Natural killer cell (primary cell): ENCODE measurements around the gene CNTNAP4. TPM values are rescaled to one million over a fixed set of nuclear protein-coding genes. Genes with fewer than 3 reads are reported as not detected.

Source experiments
- ATAC-seq, 3 donors: fragments of 150-1000 bp in 2 of 3; fragments of 200-7000 bp in 1 of 3; cut with Tn5 transposase; 1 replicate in 1 of 3; 2 replicates in 2 of 3; pipeline ENCODE4 v1.10.0; 2021; ENCODE audit warnings: mild to moderate bottlenecking in 2 of 3, moderate library complexity in 2 of 3
- DNase-seq, 2 donors: peaks; one replicate each; pipeline versions ENCODE4 v3.0.0 to v3.0.0-alpha.2; 2013 to 2021; ENCODE audit warnings: mixed read lengths in 1 of 2
- H3K27ac ChIP-seq: one replicate; pipeline ENCODE4 v1.5.1; 2013; ENCODE audit warnings: mild to moderate bottlenecking, low read length
- H3K27me3 ChIP-seq: one replicate; pipeline ENCODE4 v1.6.1; 2013; ENCODE audit warnings: low read length; ENCODE audit not compliant: control insufficient read depth, insufficient read depth
- H3K36me3 ChIP-seq: one replicate; pipeline ENCODE4 v1.6.1; 2013; ENCODE audit warnings: low read length; ENCODE audit not compliant: control insufficient read depth, insufficient read depth
- H3K4me1 ChIP-seq: one replicate; pipeline ENCODE4 v1.6.1; 2013; ENCODE audit warnings: low read length; ENCODE audit not compliant: control insufficient read depth, insufficient read depth
- H3K4me3 ChIP-seq: one replicate; pipeline ENCODE4 v1.5.1; 2013; ENCODE audit warnings: low read length
- H3K9me3 ChIP-seq: one replicate; pipeline ENCODE4 v1.6.1; 2013; ENCODE audit warnings: low read length; ENCODE audit not compliant: control insufficient read depth, insufficient read depth
- H3K27ac Mint-ChIP-seq, 2 donors: one replicate each; pipeline ENCODE4 v1.8.0; 2022; ENCODE audit warnings: mild to moderate bottlenecking in 2 of 2, mixed read lengths in 2 of 2, moderate library complexity in 1 of 2
- H3K27me3 Mint-ChIP-seq, 2 donors: one replicate each; pipeline ENCODE4 v1.8.0; 2022; ENCODE audit warnings: low read depth in 2 of 2, mixed read lengths in 2 of 2
- H3K36me3 Mint-ChIP-seq: one replicate; pipeline ENCODE4 v1.8.0; 2022; ENCODE audit warnings: mixed read lengths
- H3K4me1 Mint-ChIP-seq, 2 donors: one replicate each; pipeline ENCODE4 v1.8.0; 2022; ENCODE audit warnings: mixed read lengths in 2 of 2
- H3K4me3 Mint-ChIP-seq: one replicate; pipeline ENCODE4 v1.8.0; 2022; ENCODE audit warnings: mild to moderate bottlenecking, moderate library complexity, mixed read lengths
- H3K9me3 Mint-ChIP-seq, 2 donors: one replicate each; pipeline ENCODE4 v1.8.0; 2022; ENCODE audit warnings: mixed read lengths in 2 of 2
- WGBS: methylation state at CpG from one replicate; pipeline ENCODE4 v1.1.7; 2013; ENCODE audit warnings: missing lambda C conversion rate; ENCODE audit not compliant: insufficient coverage; 5-methylcytosine and 5-hydroxymethylcytosine counted together
- intact Hi-C: fragments of 100-400 bp; cut with micrococcal nuclease; formaldehyde crosslinking; loops from one replicate; pipeline ENCODE4 v1.14.2; 2022
- total RNA-seq, 4 donors: library from RNA; stranded (reverse); fragments of 120-200 nt in 1 of 4; gene quantifications; one replicate each; pipeline versions ENCODE4 v1.2.3 to v1.2.4, GENCODE V29; 2013 to 2022
- TF ChIP-seq, protein P1 (sequence below): fragments of 200-600 bp; IDR thresholded peaks from one replicate; pipeline ENCODE4 v1.8.0; 2022; ENCODE audit warnings: antibody characterized with exemption

The CNTNAP4 gene
- total RNA-seq, 3 donors from 2014 or later (not counting 1 experiment from before 2014, with no cell fraction given): not detected

DNA sequence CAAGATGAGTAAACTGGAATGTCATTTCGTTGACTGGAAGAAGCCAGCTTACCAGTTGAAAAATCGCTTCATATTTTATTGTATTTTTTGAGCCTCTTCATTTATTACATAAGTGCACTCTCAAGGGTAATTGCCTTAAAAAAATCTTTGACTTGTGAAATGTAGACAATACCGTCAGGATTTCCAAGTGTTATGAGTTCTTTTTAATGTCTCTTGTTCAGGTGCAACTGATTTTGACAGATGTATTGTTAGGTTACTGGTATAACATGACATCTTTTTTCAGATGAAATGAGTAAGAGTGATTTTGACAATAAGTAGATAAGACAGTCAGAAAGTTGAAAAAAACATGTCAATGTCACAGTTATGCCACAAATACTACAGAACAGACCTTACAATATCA lies 169.1 kb downstream of the CNTNAP4 start:
- Mint-ChIP-seq H3K4me3 (no peak overlapping the region), H3K36me3 (no peaks in the 10 kb centered on the region), H3K27ac (no peak overlapping the region), H3K27me3 (no peaks in the 10 kb centered on the region), H3K9me3 (peaks cover 3 to 6% of the 10 kb centered on the region in 2 donors), H3K4me1 (no peaks in the 10 kb centered on the region)
- 78% methylated on average over 3 of the region's 3 CpGs for WGBS
- ATAC-seq (no peak), DNase-seq (no peak)
- TF ChIP-seq, protein P1, sequence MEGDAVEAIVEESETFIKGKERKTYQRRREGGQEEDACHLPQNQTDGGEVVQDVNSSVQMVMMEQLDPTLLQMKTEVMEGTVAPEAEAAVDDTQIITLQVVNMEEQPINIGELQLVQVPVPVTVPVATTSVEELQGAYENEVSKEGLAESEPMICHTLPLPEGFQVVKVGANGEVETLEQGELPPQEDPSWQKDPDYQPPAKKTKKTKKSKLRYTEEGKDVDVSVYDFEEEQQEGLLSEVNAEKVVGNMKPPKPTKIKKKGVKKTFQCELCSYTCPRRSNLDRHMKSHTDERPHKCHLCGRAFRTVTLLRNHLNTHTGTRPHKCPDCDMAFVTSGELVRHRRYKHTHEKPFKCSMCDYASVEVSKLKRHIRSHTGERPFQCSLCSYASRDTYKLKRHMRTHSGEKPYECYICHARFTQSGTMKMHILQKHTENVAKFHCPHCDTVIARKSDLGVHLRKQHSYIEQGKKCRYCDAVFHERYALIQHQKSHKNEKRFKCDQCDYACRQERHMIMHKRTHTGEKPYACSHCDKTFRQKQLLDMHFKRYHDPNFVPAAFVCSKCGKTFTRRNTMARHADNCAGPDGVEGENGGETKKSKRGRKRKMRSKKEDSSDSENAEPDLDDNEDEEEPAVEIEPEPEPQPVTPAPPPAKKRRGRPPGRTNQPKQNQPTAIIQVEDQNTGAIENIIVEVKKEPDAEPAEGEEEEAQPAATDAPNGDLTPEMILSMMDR: no peak
- Histone ChIP-seq H3K4me1 (no peaks in the 10 kb centered on the region), H3K36me3 (no peaks in the 10 kb centered on the region), H3K27ac (no peak overlapping the region), H3K27me3 (no peaks in the 10 kb centered on the region), H3K4me3 (no peak overlapping the region), H3K9me3 (no peaks in the 10 kb centered on the region)
- intact Hi-C loops: no loop called here

- no peak overlapping the region for H3K27ac ChIP-seq
- Mint-ChIP-seq H3K9me3 (peaks cover 3 to 6% of the 10 kb centered on the region in 2 donors), H3K27me3 (no peaks in the 10 kb centered on the region), H3K4me3 (no peak overlapping the region), H3K36me3 (no peaks in the 10 kb centered on the region), H3K4me1 (no peaks in the 10 kb centered on the region), H3K27ac (no peak overlapping the region)
- no peak for ATAC-seq
- no peak overlapping the region for H3K4me3 ChIP-seq
- H3K9me3 ChIP-seq: no peaks in the 10 kb centered on the region
- H3K4me1 ChIP-seq: no peaks in the 10 kb centered on the region
- H3K36me3 ChIP-seq: no peaks in the 10 kb centered on the region
- DNase-seq: no peak
- no peaks in the 10 kb centered on the region for H3K27me3 ChIP-seq
- TF ChIP-seq, protein P1: no peak
- 83% methylated on average over 5 of the region's 6 CpGs for WGBS
- intact Hi-C loops: no loop called here
These were observed 173.7 kb downstream of the CNTNAP4 start for GRCh38 chr16:76450890-76451289.

DNA sequence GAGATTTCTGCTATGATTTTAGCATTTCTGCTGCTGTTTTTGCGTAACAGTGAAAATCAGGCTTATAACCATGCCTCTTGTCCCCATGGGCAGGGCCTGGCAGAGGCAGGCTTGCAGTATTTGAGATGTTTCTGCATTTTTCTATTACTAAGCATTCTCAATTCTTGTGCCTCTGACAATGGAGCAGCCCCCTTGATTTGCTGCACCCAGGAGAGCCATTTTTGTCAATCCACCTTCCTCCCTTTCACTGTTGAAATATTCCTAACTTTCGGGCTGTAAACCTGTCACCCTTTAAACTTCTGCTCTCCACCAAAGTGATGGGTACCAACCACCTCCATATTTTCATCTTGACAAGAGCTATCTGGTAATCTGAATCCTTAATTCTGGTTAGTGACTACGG lies 178.1 kb downstream of the CNTNAP4 start:
- 94% methylated on average over 3 of the region's 3 CpGs for WGBS
- H3K36me3 ChIP-seq: no peaks in the 10 kb centered on the region
- Mint-ChIP-seq H3K27me3 (no peaks in the 10 kb centered on the region), H3K27ac (no peak overlapping the region), H3K36me3 (no peaks in the 10 kb centered on the region), H3K9me3 (peaks cover 6 to 9% of the 10 kb centered on the region in 2 donors), H3K4me1 (no peaks in the 10 kb centered on the region), H3K4me3 (no peak overlapping the region)
- no peak for ATAC-seq
- TF ChIP-seq, protein P1: no peak
- no peak overlapping the region for H3K27ac ChIP-seq
- DNase-seq: no peak
- intact Hi-C loops: no loop called here
- no peak overlapping the region for H3K4me3 ChIP-seq
- no peaks in the 10 kb centered on the region for H3K27me3 ChIP-seq
- H3K4me1 ChIP-seq: no peaks in the 10 kb centered on the region
- no peaks in the 10 kb centered on the region for H3K9me3 ChIP-seq

- no peaks in the 10 kb centered on the region for H3K36me3 ChIP-seq
- H3K4me3 ChIP-seq: no peak overlapping the region
- 65% methylated on average over 4 of the region's 5 CpGs for WGBS
- H3K4me1 ChIP-seq: no peaks in the 10 kb centered on the region
- intact Hi-C loops: no loop called here
- Mint-ChIP-seq H3K4me3 (no peak overlapping the region), H3K4me1 (no peaks in the 10 kb centered on the region), H3K27ac (no peak overlapping the region), H3K27me3 (no peaks in the 10 kb centered on the region), H3K9me3 (peaks cover 6% of the 10 kb centered on the region in 2 donors), H3K36me3 (no peaks in the 10 kb centered on the region)
- H3K9me3 ChIP-seq: no peaks in the 10 kb centered on the region
- no peak for ATAC-seq
- no peak for DNase-seq
- H3K27me3 ChIP-seq: no peaks in the 10 kb centered on the region
- H3K27ac ChIP-seq: no peak overlapping the region
- TF ChIP-seq, protein P1: no peak
These were observed 178.8 kb downstream of the CNTNAP4 start for GRCh38 chr16:76456016-76456415.
